Measurements from ENCODE around the gene CNTN4. TPM values are rescaled to one million over a fixed set of nuclear protein-coding genes. Genes with fewer than 3 reads are reported as not detected.

The CNTN4 gene
- polyA plus RNA-seq, 1 donor (not counting 4 experiments of a cell fraction or from before 2014, with no cell fraction given) = not detected

GRCh38 chr3:2360815-2361214, 262.1 kb downstream of the CNTN4 start:
- no peaks in the 10 kb centered on the region for H3K79me2 ChIP-seq (ENCODE audit: control insufficient read depth, insufficient read depth, low read length)

GRCh38 chr3:2362122-2362521, 263.5 kb downstream of the CNTN4 start:
- Histone ChIP-seq H3K4me3 (ENCODE audit: control insufficient read depth in 2 of 3, extremely low read depth in 1 of 3, insufficient read depth in 2 of 3, low read depth in 1 of 3, low read length in 3 of 3) (no peak overlapping the region), H3K27ac (ENCODE audit: control insufficient read depth, insufficient read depth, low read length) (no peak overlapping the region), H3K9me3 (ENCODE audit: control insufficient read depth, low read depth, low read length) (no peaks in the 10 kb centered on the region), H4K20me1 (ENCODE audit: control insufficient read depth, extremely low read depth, insufficient read depth, low read length) (no peaks in the 10 kb centered on the region), H3K27me3 (ENCODE audit: control insufficient read depth, extremely low read depth, insufficient read depth, low read length) (no peaks in the 10 kb centered on the region), H2AFZ (ENCODE audit: control insufficient read depth, low read length) (no peak overlapping the region), H3K79me2 (ENCODE audit: control insufficient read depth, insufficient read depth, low read length) (no peaks in the 10 kb centered on the region), H3K4me1 (ENCODE audit: control insufficient read depth, extremely low read depth, insufficient read depth, low read length) (no peaks in the 10 kb centered on the region), H3K9ac (ENCODE audit: control insufficient read depth, extremely low read depth, insufficient read depth, low read length) (no peak overlapping the region), H3K4me2 (ENCODE audit: control insufficient read depth, extremely low read depth, insufficient read depth, low read depth, low read length) (no peak overlapping the region), H3K9me1 (ENCODE audit: control insufficient read depth, extremely low read depth, insufficient read depth, low read length) (no peaks in the 10 kb centered on the region), H3K36me3 (ENCODE audit: control insufficient read depth in 2 of 2, extremely low read depth in 1 of 2, insufficient read depth in 2 of 2, low read length in 2 of 2) (no peaks in the 10 kb centered on the region)
- no peak for TF ChIP-seq CTCF (optimal IDR thresholded peaks at IDR 0.05 in 1 of 3, IDR thresholded peaks at IDR 0.05 in 1 of 3, conservative IDR thresholded peaks at IDR 0.05 in 1 of 3; ENCODE audit: extremely low read depth in 1 of 3, insufficient read depth in 2 of 3, low read length in 3 of 3)
- TF ChIP-seq EZH2 (IDR thresholded peaks at IDR 0.05; ENCODE audit: low read length) = no peak
- dilution Hi-C loops (cut with MboI; ENCODE audit: extremely low pct_ligation_motif_present, low sequenced_read_pairs) = no loop called here
- FAIRE-seq = no peak
- DNase-seq (ENCODE audit: low read depth, low spot score) = no peak

More at GRCh38 chr3:2360815-2361214, 262.1 kb downstream of the CNTN4 start:
- H3K27me3 ChIP-seq (ENCODE audit: control insufficient read depth, extremely low read depth, insufficient read depth, low read length) = no peaks in the 10 kb centered on the region
- H3K4me2 ChIP-seq (ENCODE audit: control insufficient read depth, extremely low read depth, insufficient read depth, low read depth, low read length) = no peak overlapping the region
- no peak for TF ChIP-seq EZH2 (IDR thresholded peaks at IDR 0.05; ENCODE audit: low read length)
- TF ChIP-seq CTCF (optimal IDR thresholded peaks at IDR 0.05 in 1 of 3, IDR thresholded peaks at IDR 0.05 in 1 of 3, conservative IDR thresholded peaks at IDR 0.05 in 1 of 3; ENCODE audit: extremely low read depth in 1 of 3, insufficient read depth in 2 of 3, low read length in 3 of 3) = no peak
- H3K36me3 ChIP-seq (ENCODE audit: control insufficient read depth in 2 of 2, extremely low read depth in 1 of 2, insufficient read depth in 2 of 2, low read length in 2 of 2) = no peaks in the 10 kb centered on the region
- H3K9me3 ChIP-seq (ENCODE audit: control insufficient read depth, low read depth, low read length) = no peaks in the 10 kb centered on the region
- H3K4me1 ChIP-seq (ENCODE audit: control insufficient read depth, extremely low read depth, insufficient read depth, low read length) = no peaks in the 10 kb centered on the region
- H3K9me1 ChIP-seq (ENCODE audit: control insufficient read depth, extremely low read depth, insufficient read depth, low read length) = no peaks in the 10 kb centered on the region
- DNase-seq (ENCODE audit: low read depth, low spot score) (no peak), FAIRE-seq (no peak)
- dilution Hi-C loops (cut with MboI; ENCODE audit: extremely low pct_ligation_motif_present, low sequenced_read_pairs) = no loop called here
- no peak overlapping the region for H2AFZ ChIP-seq (ENCODE audit: control insufficient read depth, low read length)
- no peak overlapping the region for H3K27ac ChIP-seq (ENCODE audit: control insufficient read depth, insufficient read depth, low read length)
- H3K4me3 ChIP-seq (ENCODE audit: control insufficient read depth in 2 of 3, extremely low read depth in 1 of 3, insufficient read depth in 2 of 3, low read depth in 1 of 3, low read length in 3 of 3) = no peak overlapping the region
- H4K20me1 ChIP-seq (ENCODE audit: control insufficient read depth, extremely low read depth, insufficient read depth, low read length) = no peaks in the 10 kb centered on the region
- H3K9ac ChIP-seq (ENCODE audit: control insufficient read depth, extremely low read depth, insufficient read depth, low read length) = no peak overlapping the region

Measured in keratinocyte (primary cell).